ENCODE measurements around the gene UBE2D1. TPM values are rescaled to one million over a fixed set of nuclear protein-coding genes. Genes with fewer than 3 reads are reported as not detected.

Gene UBE2D1
- total and polyA plus RNA-seq, 4 experiments from 2014 or later, result 13.4 to 23.4 (median 17.2) TPM

- no peaks in the 10 kb centered on the region for H3K9me3 ChIP-seq (ENCODE audit: control insufficient read depth in 1 of 2, low read length in 2 of 2)
- DNase-seq, result peak in 3 of 5 donors; percentile 2 to 37 (median 5)
- peaks cover 48% of the 10 kb centered on the region for H3K4me1 ChIP-seq (ENCODE audit: insufficient read depth, low read length)
- H3K4me1 Mint-ChIP-seq, result peaks cover 29 to 60% (median 41%) of the 10 kb centered on the region in 4 donors
- H3K27me3 ChIP-seq (ENCODE audit: insufficient read depth, low read length), result no peaks in the 10 kb centered on the region
- ChIA-PET POLR2A (ENCODE audit: partially characterized antibody) (interaction anchor here (0.9 to 3.3 kb wide), 4 partner anchors 8 to 117 kb away, joined by 3 to 29 read pairs (median 7); partner anchors contain the start of genes CISD1, IPMK and UBE2D1), CTCF (ENCODE audit: partially characterized antibody) (interaction anchor here (1.3 to 2.6 kb wide), 2 partner anchors 70 to 86 kb away, joined by 4 to 15 read pairs; no protein-coding TSS in a partner anchor)
- H3K4me3 ChIP-seq (ENCODE audit: low read length in 2 of 2), result peak overlapping the region; percentile 89 to 96
- H3K27ac Mint-ChIP-seq, result peak overlapping the region; percentile 92 to 98 (median 96)
- peak overlapping the region; percentile 74 for H3K27ac ChIP-seq (ENCODE audit: low read depth, low read length)
- intact Hi-C loops (cut with micrococcal nuclease), result loop anchor here (1.0 to 2.0 kb wide), 4 partner anchors 86 to 1521 kb away; partner anchors contain the start of genes CCDC6 and IPMK
- H3K27me3 Mint-ChIP-seq, result peaks cover 0 to 1% of the 10 kb centered on the region in 2 donors
- H3K9me3 Mint-ChIP-seq, result no peaks in the 10 kb centered on the region
- peak overlapping the region; percentile 90 to 99 (median 98) for H3K4me3 Mint-ChIP-seq
- H3K36me3 ChIP-seq (ENCODE audit: insufficient read depth, low read length), result peaks cover 24% of the 10 kb centered on the region
- H3K36me3 Mint-ChIP-seq, result peaks cover 17 to 39% of the 10 kb centered on the region in 2 donors
These were observed 50.9 kb downstream of the UBE2D1 start for GRCh38 chr10:58385784-58386112.

GRCh38 chr10:58389024-58389423 lies 54.2 kb downstream of the UBE2D1 start:
- ChIA-PET POLR2A (ENCODE audit: partially characterized antibody) (no interaction called here), CTCF (ENCODE audit: partially characterized antibody) (interaction anchor here (1.9 kb wide), 1 partner anchor 89 kb away, joined by 4 read pairs; no protein-coding TSS in a partner anchor)
- Mint-ChIP-seq H3K4me1 (peaks cover 26 to 50% (median 39%) of the 10 kb centered on the region in 4 donors), H3K27ac (no peak overlapping the region), H3K36me3 (peaks cover 37 to 60% of the 10 kb centered on the region in 2 donors), H3K4me3 (no peak overlapping the region), H3K9me3 (no peaks in the 10 kb centered on the region), H3K27me3 (peaks cover 0 to 1% of the 10 kb centered on the region in 2 donors)
- H3K9me3 ChIP-seq (ENCODE audit: control insufficient read depth in 1 of 2, low read length in 2 of 2), result no peaks in the 10 kb centered on the region
- peaks cover 37% of the 10 kb centered on the region for H3K4me1 ChIP-seq (ENCODE audit: insufficient read depth, low read length)
- no peak overlapping the region for H3K27ac ChIP-seq (ENCODE audit: low read depth, low read length)
- H3K36me3 ChIP-seq (ENCODE audit: insufficient read depth, low read length), result peaks cover 38% of the 10 kb centered on the region
- DNase-seq, result no peak
- H3K4me3 ChIP-seq (ENCODE audit: low read length in 2 of 2), result no peak overlapping the region
- intact Hi-C loops (cut with micrococcal nuclease), result no loop called here
- H3K27me3 ChIP-seq (ENCODE audit: insufficient read depth, low read length), result no peaks in the 10 kb centered on the region

- H3K36me3 Mint-ChIP-seq, result peaks cover 65 to 70% of the 10 kb centered on the region in 2 donors
- H3K27me3 Mint-ChIP-seq, result no peaks in the 10 kb centered on the region
- no peak overlapping the region for H3K4me3 Mint-ChIP-seq
- H3K9me3 ChIP-seq (ENCODE audit: control insufficient read depth in 1 of 2, low read length in 2 of 2), result no peaks in the 10 kb centered on the region
- no peak overlapping the region for H3K4me3 ChIP-seq (ENCODE audit: low read length in 2 of 2)
- peaks cover 46% of the 10 kb centered on the region for H3K36me3 ChIP-seq (ENCODE audit: insufficient read depth, low read length)
- no peak overlapping the region for H3K27ac ChIP-seq (ENCODE audit: low read depth, low read length)
- no peaks in the 10 kb centered on the region for H3K9me3 Mint-ChIP-seq
- ChIA-PET POLR2A (ENCODE audit: partially characterized antibody) (interaction anchor here (1.5 kb wide), 1 partner anchor 8 kb away, joined by 5 read pairs; the partner anchor contains the start of gene TFAM), CTCF (ENCODE audit: partially characterized antibody) (interaction anchor here (1.0 kb wide), 1 partner anchor 11 kb away, joined by 3 read pairs; no protein-coding TSS in a partner anchor)
- peaks cover 10 to 24% (median 13%) of the 10 kb centered on the region in 4 donors for H3K4me1 Mint-ChIP-seq
- H3K27ac Mint-ChIP-seq, result no peak overlapping the region
- H3K27me3 ChIP-seq (ENCODE audit: insufficient read depth, low read length), result no peaks in the 10 kb centered on the region
- DNase-seq, result no peak
- peaks cover 7% of the 10 kb centered on the region for H3K4me1 ChIP-seq (ENCODE audit: insufficient read depth, low read length)
- intact Hi-C loops (cut with micrococcal nuclease), result no loop called here
These were observed 58.5 kb downstream of the UBE2D1 start for GRCh38 chr10:58393317-58393716.

GRCh38 chr10:58394471-58394870 lies 59.7 kb downstream of the UBE2D1 start:
- Histone ChIP-seq H3K27me3 (ENCODE audit: insufficient read depth, low read length) (no peaks in the 10 kb centered on the region), H3K27ac (ENCODE audit: low read depth, low read length) (no peak overlapping the region), H3K36me3 (ENCODE audit: insufficient read depth, low read length) (peaks cover 35% of the 10 kb centered on the region), H3K4me3 (ENCODE audit: low read length in 2 of 2) (no peak overlapping the region), H3K4me1 (ENCODE audit: insufficient read depth, low read length) (peaks cover 7% of the 10 kb centered on the region), H3K9me3 (ENCODE audit: control insufficient read depth in 1 of 2, low read length in 2 of 2) (no peaks in the 10 kb centered on the region)
- CTCF ChIA-PET (ENCODE audit: partially characterized antibody), result no interaction called here
- H3K4me1 Mint-ChIP-seq, result peaks cover 9 to 21% (median 11%) of the 10 kb centered on the region in 4 donors
- intact Hi-C loops (cut with micrococcal nuclease), result no loop called here
- no peak overlapping the region for H3K4me3 Mint-ChIP-seq
- no peak for DNase-seq
- no peak overlapping the region for H3K27ac Mint-ChIP-seq
- POLR2A ChIA-PET (ENCODE audit: partially characterized antibody), result interaction anchor here (1.5 kb wide), 1 partner anchor 9 kb away, joined by 5 read pairs; the partner anchor contains the start of gene TFAM
- no peaks in the 10 kb centered on the region for H3K27me3 Mint-ChIP-seq
- H3K36me3 Mint-ChIP-seq, result peaks cover 58 to 60% of the 10 kb centered on the region in 2 donors
- no peaks in the 10 kb centered on the region for H3K9me3 Mint-ChIP-seq

GRCh38 chr10:58396057-58396456 lies 61.3 kb downstream of the UBE2D1 start:
- Histone ChIP-seq H3K9me3 (ENCODE audit: control insufficient read depth in 1 of 2, low read length in 2 of 2) (no peaks in the 10 kb centered on the region), H3K36me3 (ENCODE audit: insufficient read depth, low read length) (peaks cover 22% of the 10 kb centered on the region), H3K27ac (ENCODE audit: low read depth, low read length) (no peak overlapping the region), H3K4me3 (ENCODE audit: low read length in 2 of 2) (no peak overlapping the region), H3K27me3 (ENCODE audit: insufficient read depth, low read length) (no peaks in the 10 kb centered on the region), H3K4me1 (ENCODE audit: insufficient read depth, low read length) (no peaks in the 10 kb centered on the region)
- intact Hi-C loops (cut with micrococcal nuclease), result no loop called here
- no peak for DNase-seq
- Mint-ChIP-seq H3K9me3 (no peaks in the 10 kb centered on the region), H3K27me3 (no peaks in the 10 kb centered on the region), H3K27ac (no peak overlapping the region), H3K36me3 (peaks cover 50 to 53% of the 10 kb centered on the region in 2 donors), H3K4me1 (peaks cover 0 to 12% (median 6%) of the 10 kb centered on the region in 4 donors), H3K4me3 (no peak overlapping the region)
- ChIA-PET CTCF (ENCODE audit: partially characterized antibody) (interaction anchor here (1.5 kb wide), 1 partner anchor 95 kb away, joined by 3 read pairs; no protein-coding TSS in a partner anchor), POLR2A (ENCODE audit: partially characterized antibody) (no interaction called here)

GRCh38 chr10:58397830-58398229 lies 63.0 kb downstream of the UBE2D1 start:
- Histone ChIP-seq H3K4me3 (ENCODE audit: low read length in 2 of 2) (no peak overlapping the region), H3K4me1 (ENCODE audit: insufficient read depth, low read length) (no peaks in the 10 kb centered on the region), H3K27me3 (ENCODE audit: insufficient read depth, low read length) (no peaks in the 10 kb centered on the region), H3K27ac (ENCODE audit: low read depth, low read length) (no peak overlapping the region), H3K9me3 (ENCODE audit: control insufficient read depth in 1 of 2, low read length in 2 of 2) (no peaks in the 10 kb centered on the region), H3K36me3 (ENCODE audit: insufficient read depth, low read length) (peaks cover 16% of the 10 kb centered on the region)
- POLR2A ChIA-PET (ENCODE audit: partially characterized antibody), result interaction anchor here (0.8 kb wide), 1 partner anchor 12 kb away, joined by 3 read pairs; no protein-coding TSS in a partner anchor
- Mint-ChIP-seq H3K27me3 (no peaks in the 10 kb centered on the region), H3K4me3 (no peak overlapping the region), H3K27ac (no peak overlapping the region), H3K9me3 (no peaks in the 10 kb centered on the region), H3K36me3 (peaks cover 36 to 48% of the 10 kb centered on the region in 2 donors), H3K4me1 (no peaks in the 10 kb centered on the region)
- CTCF ChIA-PET (ENCODE audit: partially characterized antibody), result no interaction called here
- DNase-seq, result no peak
- intact Hi-C loops (cut with micrococcal nuclease), result no loop called here

- Histone ChIP-seq H3K9me3 (ENCODE audit: control insufficient read depth in 1 of 2, low read length in 2 of 2) (no peaks in the 10 kb centered on the region), H3K4me3 (ENCODE audit: low read length in 2 of 2) (no peak overlapping the region), H3K36me3 (ENCODE audit: insufficient read depth, low read length) (peaks cover 8% of the 10 kb centered on the region), H3K27ac (ENCODE audit: low read depth, low read length) (no peak overlapping the region), H3K4me1 (ENCODE audit: insufficient read depth, low read length) (no peaks in the 10 kb centered on the region), H3K27me3 (ENCODE audit: insufficient read depth, low read length) (no peaks in the 10 kb centered on the region)
- H3K27ac Mint-ChIP-seq, result no peak overlapping the region
- no peak overlapping the region for H3K4me3 Mint-ChIP-seq
- POLR2A ChIA-PET (ENCODE audit: partially characterized antibody), result no interaction called here
- H3K9me3 Mint-ChIP-seq, result no peaks in the 10 kb centered on the region
- DNase-seq, result no peak
- CTCF ChIA-PET (ENCODE audit: partially characterized antibody), result interaction anchor here (1.0 kb wide), 1 partner anchor 100 kb away, joined by 4 read pairs; no protein-coding TSS in a partner anchor
- peaks cover 26 to 37% of the 10 kb centered on the region in 2 donors for H3K36me3 Mint-ChIP-seq
- no peaks in the 10 kb centered on the region for H3K27me3 Mint-ChIP-seq
- H3K4me1 Mint-ChIP-seq, result no peaks in the 10 kb centered on the region
- intact Hi-C loops (cut with micrococcal nuclease), result no loop called here
These were observed 64.6 kb downstream of the UBE2D1 start for GRCh38 chr10:58399410-58399809.

Data from CD4-positive, alpha-beta memory T cell (primary cell).